Endothelial cell of umbilical vein (primary cell): ENCODE results near the gene ESPN.
"Not testable (repeated sequence)": the region's sequence is repeated elsewhere in the genome, so short reads cannot be mapped to it uniquely, and the experiment has no call there.

Experiments used
- EZH2 ChIP-seq: IDR thresholded peaks from 2 replicates; pipeline ENCODE4 v1.6.1; 2012; ENCODE audit warnings: borderline replicate concordance, low read depth, mild to moderate bottlenecking, moderate library complexity, low read length, inconsistent platforms; ENCODE audit not compliant: severe bottlenecking
- GATA2 ChIP-seq: IDR thresholded peaks from 2 replicates; pipeline ENCODE4 v1.7.0; 2011; ENCODE audit warnings: low read depth, mild to moderate bottlenecking, moderate library complexity, mixed read lengths, low read length; ENCODE audit not compliant: insufficient read length, insufficient read depth
- JUN ChIP-seq: IDR thresholded peaks from 2 replicates; pipeline ENCODE4 v1.6.1; 2011; ENCODE audit warnings: borderline replicate concordance, low read depth; ENCODE audit not compliant: insufficient read length, insufficient read depth
- MAX ChIP-seq: IDR thresholded peaks from 2 replicates; pipeline ENCODE4 v1.6.1; 2011; ENCODE audit not compliant: insufficient read depth, insufficient read length
- MYC ChIP-seq: IDR thresholded peaks from one replicate; pipeline ENCODE4 v1.6.1; 2011; ENCODE audit warnings: mild to moderate bottlenecking, low read depth, low read length
- POLR2A ChIP-seq: IDR thresholded peaks from 2 replicates; pipeline ENCODE4 v1.6.1; 2012; ENCODE audit warnings: low read depth, mild to moderate bottlenecking, control low read depth, low read length
- POLR2AphosphoS5 ChIP-seq: IDR thresholded peaks from 2 replicates; pipeline ENCODE4 v1.6.1; 2012; ENCODE audit warnings: low read depth, mild to moderate bottlenecking, control low read depth, low read length, moderate library complexity; ENCODE audit not compliant: insufficient read depth
- TF ChIP-seq, protein P1 (sequence below), 2 donors: IDR thresholded peaks; 1 replicate in 1 of 2; 2 replicates in 1 of 2; pipeline ENCODE4 v1.5.1; 2011; ENCODE audit warnings: low read length in 2 of 2, mild to moderate bottlenecking in 2 of 2, moderate library complexity in 2 of 2, control low read depth in 1 of 2, inconsistent platforms in 1 of 2, low read depth in 1 of 2; ENCODE audit not compliant: insufficient read depth in 1 of 2; ENCODE audit errors: extremely low read depth in 1 of 2

- TF ChIP-seq, protein P1, sequence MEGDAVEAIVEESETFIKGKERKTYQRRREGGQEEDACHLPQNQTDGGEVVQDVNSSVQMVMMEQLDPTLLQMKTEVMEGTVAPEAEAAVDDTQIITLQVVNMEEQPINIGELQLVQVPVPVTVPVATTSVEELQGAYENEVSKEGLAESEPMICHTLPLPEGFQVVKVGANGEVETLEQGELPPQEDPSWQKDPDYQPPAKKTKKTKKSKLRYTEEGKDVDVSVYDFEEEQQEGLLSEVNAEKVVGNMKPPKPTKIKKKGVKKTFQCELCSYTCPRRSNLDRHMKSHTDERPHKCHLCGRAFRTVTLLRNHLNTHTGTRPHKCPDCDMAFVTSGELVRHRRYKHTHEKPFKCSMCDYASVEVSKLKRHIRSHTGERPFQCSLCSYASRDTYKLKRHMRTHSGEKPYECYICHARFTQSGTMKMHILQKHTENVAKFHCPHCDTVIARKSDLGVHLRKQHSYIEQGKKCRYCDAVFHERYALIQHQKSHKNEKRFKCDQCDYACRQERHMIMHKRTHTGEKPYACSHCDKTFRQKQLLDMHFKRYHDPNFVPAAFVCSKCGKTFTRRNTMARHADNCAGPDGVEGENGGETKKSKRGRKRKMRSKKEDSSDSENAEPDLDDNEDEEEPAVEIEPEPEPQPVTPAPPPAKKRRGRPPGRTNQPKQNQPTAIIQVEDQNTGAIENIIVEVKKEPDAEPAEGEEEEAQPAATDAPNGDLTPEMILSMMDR (IDR thresholded peaks at IDR 0.05; ENCODE audit: extremely low read depth in 1 of 2, insufficient read depth in 1 of 2, low read depth in 1 of 2, low read length in 2 of 2): not testable (repeated sequence)
- TF ChIP-seq POLR2A, MAX, EZH2, POLR2AphosphoS5, GATA2, JUN, MYC: not testable (repeated sequence)
Observed at GRCh38 chr1:6428453-6428852, 3.9 kb downstream of the ESPN start.
